ENCODE measurements around the gene CLRN2. TPM values are rescaled to one million over a fixed set of nuclear protein-coding genes. Genes with fewer than 3 reads are reported as not detected.
"Not testable (repeated sequence)": the region's sequence is repeated elsewhere in the genome, so short reads cannot be mapped to it uniquely, and the experiment has no call there.

Gene CLRN2
- total RNA-seq, 2 donors from 2014 or later = not detected

DNA sequence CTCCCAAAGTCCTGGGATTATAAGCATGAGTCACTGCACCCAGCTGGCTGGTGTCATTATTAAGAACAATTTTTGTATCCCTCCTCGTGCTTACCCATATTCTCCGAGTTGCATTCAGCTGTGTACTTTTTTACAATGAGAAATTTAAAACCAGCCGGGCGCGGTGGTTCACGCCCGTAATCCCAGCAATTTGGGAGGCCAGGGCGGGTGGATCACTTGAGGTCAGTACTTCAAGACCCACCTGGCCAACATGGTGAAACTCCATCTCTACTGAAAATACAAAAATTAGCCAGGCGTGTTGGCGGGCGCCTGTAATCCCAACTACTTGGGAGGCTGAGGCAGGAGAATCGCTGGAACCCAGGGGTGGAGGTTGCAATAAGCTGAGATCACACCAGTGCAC is 60.2 kb downstream of the CLRN2 start:
- peaks cover 31% of the 10 kb centered on the region for H3K36me3 Mint-ChIP-seq (ENCODE audit: low read depth)
- H3K27me3 Mint-ChIP-seq; H3K4me1 Mint-ChIP-seq; H3K4me3 Mint-ChIP-seq; ATAC-seq (replicated peaks); H3K9me3 Mint-ChIP-seq; H3K27ac Mint-ChIP-seq: not testable (repeated sequence)

Other genes starting within 250 kb of the CLRN2 start
- gene QDPR, start 3.1 kb upstream of the CLRN2 start, total RNA-seq = 10 to 100 TPM; 12.7 to 29.7 TPM
- gene LAP3, start 62.0 kb downstream of the CLRN2 start, total RNA-seq = 100 to 1,000 TPM in 1 of 2 donors, 10 to 100 TPM in 1; 58.8 to 109 TPM
- gene MED28, start 99.5 kb downstream of the CLRN2 start, total RNA-seq = 10 to 100 TPM; 50.0 to 50.9 TPM